ENCODE data around the gene VEGFB.

The VEGFB gene

DNA sequence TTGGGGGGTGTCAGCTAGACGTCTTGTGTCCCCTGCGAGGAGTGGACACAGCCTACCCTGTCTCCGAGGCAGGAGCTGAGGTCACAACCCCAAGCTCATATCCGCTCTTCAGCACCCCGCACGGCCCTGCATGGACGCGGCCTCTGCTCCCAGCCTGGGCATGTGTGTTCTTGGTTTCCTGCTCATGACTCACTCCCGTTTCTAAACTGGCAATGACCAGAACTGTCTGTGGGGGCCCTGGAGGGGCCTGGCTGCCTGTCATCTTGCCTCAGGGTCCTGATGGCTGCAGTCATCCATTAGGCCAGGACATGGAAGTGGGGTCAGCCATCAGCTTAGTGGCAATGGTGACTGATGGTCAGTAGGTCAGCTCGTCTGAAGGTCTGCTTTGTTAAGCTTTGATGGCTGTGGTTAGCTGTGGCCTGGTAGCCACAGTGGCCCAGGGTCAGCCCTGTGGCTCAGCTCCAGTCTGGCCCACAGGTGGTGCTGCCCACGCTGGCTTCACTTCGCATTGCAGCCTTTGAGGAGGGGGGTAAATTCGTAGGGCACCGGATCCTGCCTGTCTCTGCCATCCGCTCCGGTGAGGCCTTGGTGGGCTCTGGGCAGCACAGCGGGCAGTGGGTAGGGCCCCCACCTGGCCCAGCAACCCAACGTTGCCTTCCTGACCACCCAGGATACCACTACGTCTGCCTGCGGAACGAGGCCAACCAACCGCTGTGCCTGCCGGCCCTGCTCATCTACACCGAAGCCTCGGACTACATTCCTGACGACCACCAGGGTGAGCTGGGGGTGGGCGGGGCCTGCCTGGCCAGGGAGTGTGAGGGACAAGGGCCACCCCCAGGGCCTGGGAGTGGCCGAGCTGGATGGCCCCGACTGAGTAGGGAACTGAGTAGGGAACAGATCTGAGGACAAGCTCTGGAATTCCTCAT, 28.9 kb downstream of the VEGFB start:
- no peak for DNase-seq

DNA sequence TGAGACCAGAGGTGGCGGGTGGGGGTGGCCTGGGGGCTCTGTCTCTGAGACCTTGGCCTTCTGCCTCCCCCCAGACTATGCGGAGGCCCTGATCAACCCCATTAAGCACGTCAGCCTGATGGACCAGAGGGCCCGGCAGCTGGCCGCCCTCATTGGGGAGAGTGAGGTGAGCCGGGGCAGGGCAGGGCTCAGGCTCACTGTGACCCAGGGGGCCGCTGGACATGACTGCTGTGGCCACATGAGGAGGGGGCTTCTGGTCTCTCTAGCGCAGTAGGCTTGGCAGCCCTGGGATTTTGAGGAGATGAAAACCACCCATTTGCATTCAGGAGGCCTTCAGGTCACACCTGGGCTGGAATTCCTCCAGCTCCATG, 29.5 kb downstream of the VEGFB start:
- no peak for DNase-seq

DNA sequence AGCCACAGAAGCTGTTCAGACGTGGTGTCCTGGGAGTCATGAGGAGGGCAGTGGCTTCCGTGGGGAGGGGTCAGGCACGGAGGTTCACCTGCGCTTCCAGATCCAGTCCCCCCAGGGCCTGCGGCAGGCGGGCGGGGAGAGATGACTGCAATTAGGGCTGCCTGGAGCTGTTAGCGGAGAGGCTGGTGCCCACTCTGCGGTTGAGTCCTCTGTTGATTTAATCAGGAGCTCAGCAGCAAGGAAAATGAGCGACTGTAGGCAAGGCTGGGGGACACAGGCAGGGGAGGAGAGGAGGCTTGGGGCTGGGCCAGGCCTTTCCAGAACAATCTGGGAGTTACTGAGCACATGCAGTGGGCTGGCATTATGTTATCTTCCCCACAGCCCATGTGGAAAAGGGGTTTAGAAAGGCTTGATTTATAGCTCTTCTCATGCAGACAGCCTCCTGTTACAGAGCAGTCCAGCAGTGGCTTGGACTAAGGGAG, 30.0 kb downstream of the VEGFB start:
- no peak for DNase-seq

DNA sequence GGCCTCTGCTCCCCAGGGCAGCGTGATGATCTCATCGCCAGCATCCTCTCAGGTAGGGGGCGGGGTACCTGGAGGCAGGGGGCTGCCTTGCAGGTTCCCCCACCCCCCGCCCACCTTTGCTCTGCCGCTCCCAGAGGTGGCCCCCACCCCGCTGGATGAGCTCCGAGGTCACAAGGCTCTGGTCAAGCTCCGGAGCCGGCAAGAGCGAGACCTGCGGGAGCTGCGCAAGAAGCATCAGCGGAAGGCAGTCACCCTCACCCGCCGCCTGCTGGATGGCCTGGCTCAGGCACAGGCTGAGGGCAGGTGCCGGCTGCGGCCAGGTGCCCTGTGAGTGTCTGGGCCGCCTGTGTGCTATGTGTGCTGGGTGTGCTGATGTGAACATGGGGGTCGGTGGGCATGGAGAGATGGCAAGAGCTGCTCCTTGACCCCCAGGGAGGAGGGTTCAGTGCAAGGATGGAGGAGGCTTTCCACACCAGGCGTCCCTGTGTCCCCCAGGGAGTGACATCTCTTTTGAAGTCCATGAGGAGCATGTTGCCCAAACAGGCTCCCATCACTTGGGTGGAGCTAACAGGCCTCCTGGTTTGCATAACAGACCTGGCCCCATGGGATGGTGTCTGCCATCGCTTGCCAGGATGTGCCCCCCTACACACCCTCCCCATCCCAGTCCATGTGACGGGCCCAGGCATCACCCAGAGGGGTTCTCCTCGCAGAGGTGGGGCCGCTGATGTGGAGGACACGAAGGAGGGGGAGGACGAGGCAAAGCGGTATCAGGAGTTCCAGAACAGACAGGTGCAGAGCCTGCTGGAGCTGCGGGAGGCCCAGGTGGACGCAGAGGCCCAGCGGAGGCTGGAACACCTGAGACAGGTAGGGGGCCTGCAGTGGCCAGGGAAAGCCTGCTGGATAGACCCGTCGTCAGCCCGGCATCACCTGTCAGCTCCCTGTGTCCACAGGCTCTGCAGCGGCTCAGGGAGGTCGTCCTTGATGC, 31.1 kb downstream of the VEGFB start:
- DNase-seq: no peak

DNA sequence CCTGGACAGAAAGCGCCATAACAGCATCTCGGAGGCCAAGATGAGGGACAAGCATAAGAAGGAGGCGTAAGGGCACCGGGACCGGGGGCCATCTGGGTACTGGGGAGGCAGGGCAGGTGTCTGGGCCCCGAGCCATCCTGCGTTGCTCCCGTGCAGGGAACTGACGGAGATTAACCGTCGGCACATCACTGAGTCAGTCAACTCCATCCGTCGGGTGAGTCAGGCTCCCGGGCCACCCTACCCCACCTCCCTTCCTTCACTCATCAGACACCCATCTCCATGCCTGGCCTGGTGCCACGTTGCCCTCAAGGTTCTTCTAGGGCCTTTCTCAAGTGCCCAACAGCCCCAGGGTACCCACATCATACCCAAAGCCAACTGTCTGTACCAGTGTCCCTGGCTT, 32.0 kb downstream of the VEGFB start:
- DNase-seq: no peak

GRCh38 chr11:64267207-64267945, 33.0 kb downstream of the VEGFB start:
- DNase-seq: no peak

DNA sequence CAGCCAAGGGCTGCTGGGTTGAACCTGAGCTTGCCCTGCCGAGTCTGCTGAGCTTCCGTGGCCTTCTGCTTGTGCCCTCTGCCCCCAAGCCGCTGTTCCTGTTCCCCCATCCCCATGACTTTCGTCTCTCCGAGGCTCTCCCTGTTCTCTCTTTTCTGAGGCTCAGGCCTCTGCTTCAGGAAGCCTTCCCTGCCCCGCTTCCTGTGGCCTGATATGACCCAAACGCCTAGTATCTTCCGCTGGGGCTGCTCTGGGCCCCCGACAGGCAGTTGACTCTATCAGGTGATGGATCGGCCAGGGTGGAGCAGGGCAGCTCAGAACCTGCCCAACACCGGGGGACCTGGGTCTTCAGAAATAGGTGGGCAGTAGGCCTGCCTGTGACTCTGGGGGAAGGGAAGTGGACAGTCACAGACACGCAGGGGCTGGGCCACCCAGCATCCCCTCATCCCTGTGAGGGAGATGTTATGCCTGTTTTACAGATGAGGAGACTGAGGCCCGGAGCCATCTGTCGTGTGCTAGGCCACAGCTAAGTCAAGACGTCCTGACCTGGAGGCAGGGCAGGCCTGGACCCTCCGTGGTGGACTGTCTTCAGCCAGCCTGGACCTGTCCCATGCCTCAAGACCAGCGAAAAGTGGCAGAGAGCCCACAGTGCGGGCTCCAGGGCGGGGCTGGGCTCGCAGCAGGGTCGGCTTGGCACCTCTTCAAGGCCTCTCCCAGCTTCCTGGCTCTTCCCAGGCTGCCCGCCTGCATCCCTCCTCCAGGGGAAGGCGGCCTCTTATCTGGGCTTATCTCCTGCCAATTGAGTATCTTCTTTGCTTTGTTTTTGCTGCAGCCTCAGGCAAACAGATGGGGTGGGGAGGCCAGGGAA, 33.9 kb downstream of the VEGFB start:
- no peak for DNase-seq

DNA sequence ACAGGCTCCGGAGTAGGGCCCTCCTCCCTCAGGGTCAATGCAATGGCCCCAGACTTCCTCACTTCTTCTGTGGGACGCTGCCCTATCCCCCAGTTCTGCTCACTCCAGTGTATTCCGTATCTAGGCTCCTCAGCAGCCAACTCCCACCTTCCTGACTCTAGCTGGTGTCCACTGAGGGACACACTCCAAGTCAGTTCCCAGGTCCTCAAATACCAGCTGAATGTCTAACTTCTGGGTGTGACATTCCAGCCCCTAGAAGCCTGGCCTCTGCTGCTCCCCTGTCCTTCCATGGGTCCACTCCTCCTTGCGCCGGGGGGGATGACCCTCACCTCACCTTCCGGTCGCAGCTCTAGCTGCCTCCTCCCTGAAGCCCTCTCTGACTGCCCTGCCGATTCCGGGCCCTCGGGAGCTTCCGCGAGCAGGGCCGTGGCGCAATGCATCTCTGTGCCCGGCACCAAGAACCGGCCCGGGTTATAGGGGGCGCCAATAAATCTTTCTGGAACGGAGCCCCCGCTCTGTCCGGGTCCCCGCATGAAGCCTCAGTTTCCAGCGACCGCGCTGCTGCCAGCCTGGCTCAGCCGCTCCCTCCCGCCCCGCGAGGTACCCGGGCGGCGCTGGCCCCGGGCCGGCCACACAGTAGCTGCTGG, 34.6 kb downstream of the VEGFB start:
- DNase-seq: no peak

- peak; percentile 98 for DNase-seq
Observed at GRCh38 chr11:64269540-64270220, 35.3 kb downstream of the VEGFB start.

GRCh38 chr11:64275031-64275800, 40.8 kb downstream of the VEGFB start:
- no peak for DNase-seq

GRCh38 chr11:64275841-64276240, 41.5 kb downstream of the VEGFB start:
- DNase-seq: no peak

DNA sequence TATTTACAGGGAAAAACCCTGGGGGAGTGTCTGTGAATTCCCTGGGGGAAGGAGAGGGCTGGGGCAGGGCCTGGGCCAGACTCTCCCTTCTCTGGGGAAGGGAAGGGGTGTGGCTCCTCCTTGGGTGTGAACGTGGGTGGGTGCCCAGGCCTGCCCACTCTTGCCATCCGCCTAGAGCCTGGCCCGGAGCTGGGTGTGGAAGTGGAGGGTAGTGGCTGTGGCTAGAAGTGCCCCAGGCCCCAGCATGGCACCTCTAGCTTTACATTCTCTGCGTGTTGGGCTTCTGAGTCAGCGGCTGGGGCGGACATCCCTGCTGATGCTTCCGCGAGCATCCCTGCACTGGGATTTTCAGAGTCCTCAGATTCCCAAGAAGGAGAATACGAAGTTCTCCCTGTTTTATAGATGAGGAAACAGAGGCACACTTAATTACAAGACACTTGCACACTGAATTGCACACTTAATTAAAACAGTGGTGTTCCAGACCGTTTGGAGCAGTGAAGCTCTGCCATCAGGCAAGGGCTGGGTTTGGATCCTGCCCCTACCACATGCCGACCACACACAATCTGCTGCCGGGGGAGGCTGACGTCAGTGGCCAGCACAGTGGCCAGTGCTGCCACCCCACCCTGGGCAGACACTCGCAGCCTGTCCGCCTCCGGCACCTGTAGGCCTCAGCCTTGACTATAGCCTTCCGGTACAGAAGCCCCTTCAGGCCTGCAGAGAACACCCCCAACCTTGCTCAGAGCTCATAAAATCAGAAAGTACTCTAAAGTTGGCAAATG, 42.5 kb downstream of the VEGFB start:
- no peak for DNase-seq

GRCh38 chr11:64278576-64279190, 44.3 kb downstream of the VEGFB start:
- no peak for DNase-seq

DNA sequence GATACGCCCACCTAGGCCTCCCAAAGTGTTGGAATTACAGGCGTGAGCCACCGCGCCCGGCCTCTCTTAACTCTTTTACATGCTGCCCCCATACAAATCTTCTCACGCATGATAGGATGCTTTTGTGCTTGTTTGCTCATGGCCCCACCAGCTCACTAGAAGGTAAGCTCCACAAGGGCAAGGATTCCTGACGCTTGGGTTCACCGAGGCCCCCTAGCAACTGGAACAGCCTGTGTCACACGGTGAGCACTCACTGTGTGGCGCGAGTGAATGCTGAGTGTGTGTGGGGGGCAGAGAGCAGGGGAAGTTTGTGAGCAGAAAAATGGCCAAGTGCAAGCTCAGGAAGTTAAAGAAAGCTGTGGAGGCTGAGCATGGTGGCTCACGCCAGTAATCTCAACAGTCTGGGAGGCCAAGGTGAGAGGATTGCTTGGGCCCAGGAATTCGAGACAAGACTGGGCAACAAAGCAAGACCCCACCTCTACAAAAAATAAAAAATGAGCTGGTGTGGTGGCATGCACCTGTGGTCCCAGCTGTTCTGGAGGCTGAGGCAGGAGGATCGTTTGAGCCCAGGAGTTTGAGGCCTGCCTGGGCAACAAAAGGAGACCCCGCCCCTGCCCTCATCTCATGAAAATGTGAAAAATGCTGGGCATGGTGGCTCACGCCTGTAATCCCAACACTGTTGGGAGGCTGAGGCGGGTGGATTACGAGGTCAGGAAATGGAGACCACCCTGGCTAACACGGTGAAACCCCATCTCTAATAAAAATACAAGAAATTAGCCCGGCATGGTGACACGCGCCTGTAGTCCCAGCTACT, 47.8 kb downstream of the VEGFB start:
- no peak for DNase-seq

GRCh38 chr11:64283092-64283491, 48.7 kb downstream of the VEGFB start:
- DNase-seq: no peak

DNA sequence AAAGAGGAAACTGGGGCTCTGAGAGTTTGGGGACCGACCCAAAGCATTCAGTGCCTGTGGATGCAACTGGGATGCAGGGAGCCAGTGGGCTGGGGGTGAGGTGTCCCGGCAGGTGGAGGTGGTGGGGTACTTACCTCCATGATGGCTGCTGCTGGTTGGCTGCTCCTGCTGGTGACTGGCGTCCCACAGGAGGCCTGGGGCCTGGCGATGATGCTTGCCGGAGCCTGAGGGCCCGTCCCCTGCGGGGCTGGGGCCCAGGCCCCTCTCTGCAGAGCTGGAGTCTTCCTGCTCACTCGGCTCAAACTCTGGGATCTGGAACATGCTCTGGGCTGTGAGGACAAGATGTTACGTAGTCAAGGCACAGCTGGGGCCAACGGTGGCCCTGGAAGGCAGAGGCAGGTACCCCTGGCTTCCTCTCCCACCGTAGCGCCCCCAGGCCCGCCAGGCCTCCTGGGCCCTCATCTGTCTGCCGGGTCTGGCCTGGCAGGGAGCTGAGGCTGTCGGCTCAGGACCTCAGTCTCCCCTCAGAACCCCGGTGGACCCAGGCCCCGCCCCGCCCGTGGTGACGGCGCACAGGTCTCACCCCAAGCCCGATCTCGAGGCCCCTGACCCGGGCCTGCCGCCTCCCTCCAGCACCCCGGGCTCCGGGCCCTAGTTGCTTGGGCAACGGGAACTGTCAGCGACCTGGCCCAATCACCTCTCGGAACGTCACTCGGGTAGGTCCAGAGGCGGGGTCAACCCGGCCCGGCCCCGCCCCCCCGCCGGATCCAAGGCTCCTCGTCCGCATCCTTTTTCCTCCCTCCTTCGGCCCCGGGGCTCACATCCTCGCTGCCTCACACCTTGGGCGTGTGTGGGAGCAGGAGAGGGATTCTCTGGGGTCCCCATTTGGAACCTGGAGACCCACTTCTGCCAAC, 49.9 kb downstream of the VEGFB start, which contains the start of gene BAD:
Gene BAD, minus strand, starts transcription at position 618 of the 914 bp plus-strand sequence. Its CDS starts 297 bp downstream, at position 321.
- DNase-seq: peak; percentile 79

All from NCI-H1048 (cell line).